KBM-7 (cell line): Measurements from ENCODE around the gene DTNA.

ENCODE experiments used
- DNase-seq: peaks from one replicate; pipeline ENCODE4 v3.0.0-alpha.2; 2015
- in situ Hi-C: fragments of 300-500 bp; cut with MboI; formaldehyde crosslinking; loops from 2 replicates; pipeline ENCODE4 v1.14.3; 2020; ENCODE audit warnings: low sequenced_read_pairs, low pct_unique_long_range_greater_than_20kb, mixed read lengths

Gene DTNA

DNA sequence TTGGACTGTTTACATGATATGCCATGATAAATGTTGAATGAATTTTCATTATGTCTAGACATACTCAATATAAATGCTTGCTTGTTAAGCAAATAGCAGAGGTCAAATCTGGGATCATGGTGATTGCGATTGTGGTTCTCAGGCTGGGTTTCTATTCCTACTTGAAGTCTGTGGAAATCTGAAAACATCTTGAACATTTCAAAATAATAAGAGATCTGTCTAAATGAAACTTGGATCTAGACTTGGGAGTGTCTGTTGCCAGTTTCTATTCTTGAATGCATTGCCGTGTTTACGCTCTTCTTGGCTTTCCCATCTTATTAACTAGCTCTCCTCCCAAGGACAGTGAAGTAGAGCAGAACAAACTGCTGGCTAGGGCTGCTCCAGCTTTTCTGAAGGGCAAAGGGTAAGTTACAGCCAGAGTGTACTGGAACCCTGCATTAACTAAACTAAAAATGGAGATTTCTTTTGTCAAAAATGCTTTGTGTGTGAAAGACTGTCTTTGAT, 127.7 kb downstream of the DTNA start:
- in situ Hi-C loops = no loop called here
- DNase-seq = no peak

GRCh38 chr18:34838669-34839068, 128.6 kb downstream of the DTNA start:
- in situ Hi-C loops = no loop called here

DNA sequence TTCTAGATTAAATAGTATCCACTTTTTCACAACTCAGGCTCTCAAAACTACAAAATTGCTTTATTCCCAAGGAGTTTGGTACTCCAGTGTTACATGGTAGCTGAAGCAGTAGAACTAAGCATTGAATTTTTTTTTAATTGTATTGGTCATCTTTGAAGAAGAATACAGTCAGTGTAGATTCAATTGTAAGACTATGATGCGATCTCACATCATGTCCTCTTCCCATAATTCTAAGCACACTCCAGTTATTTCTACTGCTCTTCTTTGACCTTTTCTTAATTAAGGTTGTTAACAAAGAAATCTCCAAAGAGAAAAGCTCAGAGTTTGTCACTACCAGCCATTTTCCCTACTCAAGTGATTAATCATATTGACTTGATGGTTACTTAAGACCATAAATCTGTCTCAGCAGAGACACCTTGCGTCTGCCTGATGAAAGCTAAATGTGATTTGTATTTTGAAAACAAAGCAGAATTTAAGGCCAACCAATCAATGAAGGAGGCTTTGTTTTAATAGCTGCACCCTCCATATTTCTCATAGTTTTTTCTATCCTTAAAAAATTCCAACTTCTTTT, 130.2 kb downstream of the DTNA start:
- DNase-seq = no peak
- in situ Hi-C loops = no loop called here

More at GRCh38 chr18:34838669-34839068, 128.6 kb downstream of the DTNA start:
- DNase-seq = no peak

DNA sequence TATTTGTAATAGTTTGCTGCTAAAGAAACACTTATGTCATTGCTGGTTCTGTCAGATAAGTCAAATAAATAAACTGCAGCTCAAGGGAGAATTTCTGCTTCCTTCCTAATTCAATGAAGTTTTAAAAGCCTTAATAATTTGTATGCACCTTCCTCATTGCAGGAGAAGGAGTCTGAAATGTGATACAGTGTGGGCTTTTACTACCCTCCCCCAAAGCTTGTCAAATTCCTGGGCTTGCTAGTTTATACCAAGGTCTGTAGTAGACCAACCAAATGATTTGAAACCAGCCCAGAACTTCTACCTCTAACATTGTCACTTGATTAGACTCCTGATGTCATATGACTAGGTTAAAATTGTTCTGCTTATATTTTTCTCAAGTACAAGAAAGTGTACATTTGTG, 131.8 kb downstream of the DTNA start:
- in situ Hi-C loops = no loop called here
- no peak for DNase-seq

DNA sequence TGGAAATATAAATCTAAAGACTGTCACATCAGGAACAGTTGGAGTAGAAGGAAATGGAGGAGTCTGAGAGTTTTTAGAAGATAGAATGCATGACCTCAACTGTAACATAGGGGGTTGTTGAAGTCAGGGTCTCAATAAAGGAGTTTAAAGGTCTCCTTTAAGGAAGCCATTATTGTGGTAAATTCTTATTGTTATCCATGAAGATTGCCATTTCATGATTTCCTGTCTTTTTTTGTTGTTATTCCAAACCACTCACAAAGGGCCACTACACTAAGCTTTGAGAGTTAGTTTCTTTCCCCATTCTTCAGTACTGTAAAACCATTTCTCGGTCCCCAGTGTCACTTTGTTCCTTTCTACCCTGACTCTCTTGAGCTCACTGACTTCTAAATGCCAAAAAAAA, 134.0 kb downstream of the DTNA start:
- in situ Hi-C loops = no loop called here
- DNase-seq = no peak

DNA sequence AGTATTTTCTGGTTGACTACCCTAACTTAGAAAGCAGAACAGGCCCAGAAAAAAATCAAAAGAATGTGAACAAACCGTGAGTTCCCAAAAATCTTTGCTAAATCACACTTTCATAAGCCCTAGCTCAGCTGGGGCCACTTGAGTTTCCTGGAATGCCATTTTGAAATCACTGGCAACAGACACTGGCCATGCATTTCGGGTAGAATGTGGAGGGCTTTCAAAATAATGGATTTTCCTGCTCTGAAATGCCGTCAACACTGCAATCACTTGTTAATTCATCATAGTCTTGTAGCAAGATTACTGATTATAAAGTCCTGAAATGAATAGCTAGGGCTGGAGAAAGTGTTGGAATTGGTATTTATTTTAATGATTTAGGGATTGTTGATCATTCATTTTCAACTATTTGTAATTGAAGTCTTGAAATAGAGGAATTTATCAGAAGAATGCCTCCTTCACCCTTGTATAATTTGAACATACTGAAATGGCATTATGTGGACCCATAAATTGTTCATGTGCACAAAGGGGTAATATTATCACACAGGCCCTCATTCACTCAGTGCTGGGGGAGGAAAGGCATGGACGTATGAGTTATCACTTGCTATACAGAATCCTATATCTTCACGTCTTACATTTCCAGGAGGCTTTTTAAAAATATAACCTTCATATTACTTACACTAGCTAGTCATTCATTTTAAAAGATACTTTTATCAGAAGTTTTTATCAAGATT, 134.8 kb downstream of the DTNA start:
- DNase-seq = no peak
- in situ Hi-C loops = no loop called here

DNA sequence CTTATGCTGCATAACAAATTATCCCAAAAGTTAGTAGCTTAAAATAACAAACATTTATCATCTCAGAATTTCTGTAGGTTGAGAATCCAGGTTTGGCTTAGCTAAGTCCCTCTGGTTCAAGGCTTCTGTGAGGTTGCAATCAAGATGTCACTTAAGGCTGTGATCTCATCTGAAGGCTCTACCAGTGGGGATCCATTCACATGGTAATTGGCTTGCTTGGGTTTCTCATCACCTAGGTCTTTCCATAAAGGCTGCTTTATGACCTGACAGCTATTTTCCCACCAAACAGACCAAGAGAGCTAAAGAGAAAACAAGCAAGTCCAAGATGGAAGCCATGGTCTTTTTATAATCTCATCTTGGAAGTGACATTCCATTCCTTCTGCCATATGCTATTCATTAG, 137.3 kb downstream of the DTNA start:
- in situ Hi-C loops = no loop called here
- no peak for DNase-seq

DNA sequence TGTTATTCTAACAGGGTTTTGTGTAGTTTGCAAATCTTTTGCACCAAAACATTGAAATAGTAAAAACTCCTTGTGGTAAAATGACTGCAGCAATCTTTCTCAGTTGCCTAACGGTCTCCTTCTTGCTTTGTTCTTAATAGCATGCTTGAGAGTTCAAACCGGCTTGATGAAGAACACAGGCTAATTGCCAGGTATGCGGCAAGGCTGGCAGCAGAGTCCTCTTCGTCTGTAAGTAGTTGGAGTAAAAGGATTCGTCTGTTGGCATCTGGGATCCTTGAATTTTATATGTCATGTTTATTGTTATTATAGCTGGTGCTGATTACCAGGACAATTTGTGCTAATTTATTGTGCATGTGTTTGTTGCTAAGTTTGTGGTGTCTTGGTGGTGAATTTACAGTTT, 138.1 kb downstream of the DTNA start:
- DNase-seq = no peak
- in situ Hi-C loops = no loop called here

GRCh38 chr18:34848695-34849094, 138.6 kb downstream of the DTNA start:
- no peak for DNase-seq
- in situ Hi-C loops = no loop called here

GRCh38 chr18:34857320-34857719, 147.2 kb downstream of the DTNA start:
- in situ Hi-C loops = no loop called here
- no peak for DNase-seq

DNA sequence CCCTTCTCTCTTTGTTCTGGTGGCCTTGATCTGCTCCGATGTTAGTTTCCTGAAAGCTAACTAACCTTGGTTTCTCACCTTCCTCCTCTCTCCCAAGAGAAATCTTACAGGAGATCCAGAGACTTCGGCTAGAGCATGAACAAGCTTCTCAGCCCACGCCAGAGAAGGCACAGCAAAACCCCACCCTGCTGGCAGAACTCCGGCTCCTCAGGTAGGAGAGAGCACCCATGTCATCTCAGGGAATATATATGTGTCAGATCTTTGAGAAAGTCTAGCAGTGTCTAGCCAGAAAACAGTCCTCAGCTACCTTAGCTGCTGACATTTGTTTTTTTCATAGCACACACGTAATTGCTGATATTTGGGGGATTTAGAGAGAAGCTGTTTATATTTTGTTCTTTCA, 148.1 kb downstream of the DTNA start:
- DNase-seq = no peak

DNA sequence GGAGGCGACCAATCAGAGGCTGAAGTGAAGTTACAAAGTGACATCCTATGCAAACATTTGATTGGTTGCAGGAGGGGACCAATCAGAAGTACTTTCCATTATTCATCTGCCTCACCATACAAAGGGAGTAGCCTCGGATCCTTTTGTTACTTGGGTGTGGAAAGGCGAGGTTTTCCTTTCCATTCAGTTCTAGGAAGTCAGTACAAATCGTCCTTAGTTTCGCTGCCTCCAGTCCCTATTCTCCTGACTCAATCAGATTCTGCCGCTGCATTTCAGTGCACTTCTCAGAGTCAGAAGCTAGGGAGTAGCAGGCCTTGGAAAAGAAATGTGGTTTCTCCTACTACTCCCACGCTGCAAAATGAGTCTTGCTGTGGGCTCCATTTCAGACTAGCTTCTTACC, 149.4 kb downstream of the DTNA start:
- in situ Hi-C loops = no loop called here
- DNase-seq = peak; percentile 19

More for the DNA sequence above, 148.1 kb downstream of the DTNA start:
- in situ Hi-C loops = no loop called here

DNA sequence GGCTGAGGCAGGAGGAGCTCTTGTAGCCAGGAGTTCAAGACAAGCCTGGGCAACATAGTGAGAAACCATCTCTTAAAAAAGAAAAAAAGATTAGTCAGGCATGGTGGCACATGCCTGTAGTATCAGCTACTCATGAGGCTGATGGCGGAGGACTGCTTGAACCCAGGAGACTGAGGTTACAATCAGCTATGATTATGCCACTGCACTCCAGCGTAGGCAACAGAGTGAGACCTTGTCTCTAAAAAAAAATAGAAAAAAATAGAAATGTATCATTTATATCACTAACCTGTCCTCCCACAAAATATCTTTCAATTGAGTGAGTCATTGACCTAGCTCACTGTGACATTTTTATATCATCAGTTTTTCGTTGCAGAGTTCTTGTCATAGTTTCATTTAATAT, 152.5 kb downstream of the DTNA start:
- in situ Hi-C loops = no loop called here
- no peak for DNase-seq

DNA sequence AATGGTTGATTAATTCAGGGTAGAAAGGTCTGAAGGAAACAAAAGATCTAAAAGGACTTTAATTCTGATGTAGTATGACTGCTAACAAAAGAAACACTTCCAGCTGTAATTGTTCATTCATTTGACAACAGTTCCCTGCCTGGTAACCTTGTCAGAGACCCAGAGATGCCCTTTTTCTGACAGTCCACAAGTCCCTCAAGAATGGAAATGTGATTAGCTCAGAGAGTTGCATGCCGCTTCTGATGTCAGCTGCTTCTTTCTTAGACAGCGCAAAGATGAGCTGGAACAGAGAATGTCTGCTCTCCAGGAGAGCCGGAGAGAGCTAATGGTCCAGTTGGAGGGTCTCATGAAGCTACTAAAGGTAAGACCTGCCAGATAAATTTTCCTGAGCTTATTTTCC, 153.6 kb downstream of the DTNA start:
- DNase-seq = no peak
- in situ Hi-C loops = no loop called here

DNA sequence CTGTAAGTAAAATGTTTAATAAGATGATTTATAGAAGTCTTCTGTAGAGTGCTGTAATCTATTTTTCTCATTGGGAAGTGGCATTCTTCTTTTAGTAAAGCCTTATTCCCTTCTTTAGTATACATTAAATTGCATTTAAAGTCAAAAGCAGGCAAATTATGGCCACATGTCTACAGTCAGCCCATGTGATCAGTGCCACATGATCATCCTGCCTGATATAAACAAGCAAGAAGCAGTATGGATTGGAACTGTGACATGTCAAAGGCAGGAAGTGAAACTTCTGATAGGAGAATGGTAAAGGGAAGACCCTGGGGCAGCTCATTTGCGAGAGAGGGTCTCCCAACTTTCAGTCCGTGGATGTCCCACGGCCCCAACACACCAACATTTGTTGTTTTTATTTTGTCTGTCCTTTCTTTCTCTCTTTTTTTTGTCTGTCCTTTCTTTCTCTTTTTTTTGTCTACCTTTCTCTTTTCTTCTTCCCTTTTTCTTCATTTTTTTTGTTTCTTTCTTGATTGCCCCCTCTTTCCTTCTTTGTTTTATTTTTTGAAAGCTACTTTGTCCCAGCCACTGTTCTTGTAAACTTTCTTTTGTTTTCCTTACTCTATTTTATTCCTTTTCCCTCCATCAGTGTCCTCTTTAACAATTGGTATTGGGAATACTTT, 154.9 kb downstream of the DTNA start:
- no peak for DNase-seq
- in situ Hi-C loops = no loop called here

GRCh38 chr18:34866310-34866709, 156.2 kb downstream of the DTNA start:
- in situ Hi-C loops = no loop called here
- DNase-seq = no peak

DNA sequence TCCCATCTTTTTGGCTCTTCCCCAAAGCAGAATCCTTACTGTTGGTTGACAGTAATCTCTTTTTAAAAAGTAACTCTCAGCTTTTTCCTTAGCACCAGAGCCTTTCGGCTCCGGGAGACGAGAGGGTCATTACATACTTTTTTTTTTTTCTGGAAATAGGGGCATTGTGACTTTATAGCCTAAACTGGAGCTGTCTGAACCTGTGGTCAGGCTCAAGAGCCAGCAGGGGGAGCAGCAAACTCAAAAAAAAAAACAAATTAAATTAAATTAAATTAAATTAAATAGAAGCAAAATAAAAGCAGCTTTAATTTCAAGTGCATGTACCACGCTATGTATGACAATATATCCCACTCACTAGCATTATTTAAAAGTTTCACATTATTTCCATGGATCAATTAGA, 156.6 kb downstream of the DTNA start:
- DNase-seq = no peak
- in situ Hi-C loops = no loop called here

GRCh38 chr18:34867520-34867919, 157.4 kb downstream of the DTNA start:
- peak; percentile 58 for DNase-seq
- in situ Hi-C loops = no loop called here

DNA sequence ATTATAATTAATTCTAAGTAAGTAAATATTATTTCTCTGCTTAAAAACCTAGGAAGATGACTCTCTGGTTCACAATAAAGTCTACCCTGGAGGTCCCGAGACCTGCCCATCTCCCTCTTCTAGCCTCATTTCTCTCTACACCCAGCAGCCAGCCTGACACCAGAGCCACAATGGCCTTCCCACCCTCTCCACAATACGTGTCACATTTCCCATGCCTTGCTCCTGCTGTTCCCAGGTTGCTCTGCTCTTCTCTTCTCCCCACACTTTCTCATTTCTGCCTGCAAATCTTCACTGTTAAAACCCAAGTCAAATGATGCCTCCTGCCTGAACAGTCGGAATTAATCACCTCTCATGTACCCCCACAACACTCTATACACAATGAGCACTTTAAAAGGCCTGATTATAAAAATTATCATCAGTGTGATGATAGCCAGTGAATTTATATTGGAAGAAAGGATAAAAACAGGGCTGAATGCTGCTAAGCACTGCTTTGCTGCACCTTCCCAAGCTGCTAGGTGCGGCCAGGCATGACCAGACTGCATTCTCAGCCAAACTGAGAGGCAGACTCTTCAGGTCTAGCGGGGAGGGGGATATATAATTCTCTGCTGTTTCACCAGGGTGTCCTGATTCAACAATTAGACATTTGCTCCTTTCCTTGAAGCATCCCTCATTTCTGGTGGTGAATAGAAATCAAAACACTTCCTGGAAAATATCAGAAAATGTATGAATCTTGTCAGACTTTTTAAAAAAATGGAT, 160.6 kb downstream of the DTNA start:
- no peak for DNase-seq
- in situ Hi-C loops = no loop called here

- no peak for DNase-seq
- in situ Hi-C loops = no loop called here
Measured at GRCh38 chr18:34871435-34871834, 161.3 kb downstream of the DTNA start.
